Fibroblast of lung (primary cell): ENCODE measurements around the gene ULBP1. TPM values are rescaled to one million over a fixed set of nuclear protein-coding genes. Genes with fewer than 3 reads are reported as not detected.

Experiments used
- DNase-seq, 2 donors: peaks; one replicate each; pipeline versions ENCODE4 v3.0.0 to v3.0.0-alpha.2; 2010; ENCODE audit warnings: low read depth in 2 of 2
- H2AFZ ChIP-seq: 2 replicates; pipeline ENCODE4 v1.5.1; 2012; ENCODE audit warnings: low read length, control low read depth, inconsistent platforms
- H3K27ac ChIP-seq: 2 replicates; pipeline ENCODE4 v1.5.1; 2011; ENCODE audit warnings: low read length, control low read depth; ENCODE audit not compliant: insufficient read depth
- H3K27me3 ChIP-seq: 2 replicates; pipeline ENCODE4 v1.5.1; 2011; ENCODE audit warnings: mild to moderate bottlenecking, low read length; ENCODE audit not compliant: control insufficient read depth, insufficient read depth
- H3K36me3 ChIP-seq: 2 replicates; pipeline ENCODE4 v1.5.1; 2011; ENCODE audit warnings: low read length; ENCODE audit not compliant: control insufficient read depth, insufficient read depth
- H3K4me1 ChIP-seq: 2 replicates; pipeline ENCODE4 v1.5.1; 2011; ENCODE audit warnings: low read length; ENCODE audit not compliant: control insufficient read depth, insufficient read depth; ENCODE audit errors: extremely low read depth
- H3K4me2 ChIP-seq: 2 replicates; pipeline ENCODE4 v1.5.1; 2011; ENCODE audit warnings: low read length, control low read depth; ENCODE audit not compliant: insufficient read depth; ENCODE audit errors: extremely low read depth
- H3K4me3 ChIP-seq, 4 experiments: fragments of 200-600 bp in 1 of 4; sonication (generic) in 1 of 4; replicated peaks in 1 of 4; 2 replicates each; pipeline ENCODE4 v1.5.1; 2011 to 2016; ENCODE audit warnings: low read length in 4 of 4, low read depth in 3 of 4, mild to moderate bottlenecking in 3 of 4, control low read depth in 2 of 4, inconsistent platforms in 1 of 4, mixed read lengths in 1 of 4; ENCODE audit not compliant: insufficient read depth in 1 of 4; ENCODE audit errors: control extremely low read depth in 1 of 4
- H3K79me2 ChIP-seq: 2 replicates; pipeline ENCODE4 v1.5.1; 2012; ENCODE audit warnings: mild to moderate bottlenecking, low read length, inconsistent platforms; ENCODE audit not compliant: control insufficient read depth, insufficient read depth
- H3K9ac ChIP-seq: 2 replicates; pipeline ENCODE4 v1.5.1; 2011; ENCODE audit warnings: mild to moderate bottlenecking, low read length, control low read depth; ENCODE audit not compliant: insufficient read depth
- H3K9me3 ChIP-seq: 2 replicates; pipeline ENCODE4 v1.5.1; 2012; ENCODE audit warnings: low read depth, low read length; ENCODE audit not compliant: control insufficient read depth, insufficient read depth
- H4K20me1 ChIP-seq: 2 replicates; pipeline ENCODE4 v1.5.1; 2011; ENCODE audit warnings: low read length; ENCODE audit not compliant: control insufficient read depth, insufficient read depth; ENCODE audit errors: extremely low read depth
- CTCF ChIP-seq, 2 donors: IDR thresholded peaks in 1 of 2; conservative IDR thresholded peaks in 1 of 2; 1 replicate in 1 of 2; 2 replicates in 1 of 2; pipeline ENCODE4 v1.5.1; 2011 to 2012; ENCODE audit warnings: low read length in 2 of 2, control low read depth in 1 of 2, inconsistent platforms in 1 of 2, low read depth in 1 of 2, mild to moderate bottlenecking in 1 of 2
- EZH2 ChIP-seq: IDR thresholded peaks from 2 replicates; pipeline ENCODE4 v1.5.1; 2012; ENCODE audit warnings: low read length, control low read depth, mild to moderate bottlenecking; ENCODE audit errors: missing control alignments
- polyA plus RNA-seq, 2 donors: library from polyadenylated mRNA; depleted of rRNA in 1 of 2; stranded (reverse) in 1 of 2; unstranded in 1 of 2; fragments of >200 nt; gene quantifications; 2 replicates each; pipeline ENCODE4 v1.2.1, GENCODE V29; 2011 to 2012; ENCODE audit warnings: missing spikeins in 1 of 2
- total RNA-seq: library from RNA; depleted of rRNA; stranded (reverse); fragments of >200 nt; gene quantifications from 2 replicates; pipeline ENCODE4 v1.2.1, GENCODE V29; 2014

ULBP1 gene
- total and polyA plus RNA-seq, 2 donors (not counting 1 experiment from before 2014, with no cell fraction given): 0.83 to 1.1 TPM

- peak overlapping the region; percentile 41 to 77 (median 69) for H3K4me3 ChIP-seq
- TF ChIP-seq CTCF (conservative IDR thresholded peaks at IDR 0.05 in 1 of 2, IDR thresholded peaks at IDR 0.05 in 1 of 2; ENCODE audit: low read depth in 1 of 2, low read length in 2 of 2) (no peak), EZH2 (no peak)
- no peak overlapping the region for H3K9ac ChIP-seq
- peak overlapping the region; percentile 71 for H2AFZ ChIP-seq
- H3K79me2 ChIP-seq: no peaks in the 10 kb centered on the region
- no peaks in the 10 kb centered on the region for H3K27me3 ChIP-seq
- peak overlapping the region; percentile 79 for H3K4me2 ChIP-seq
- H3K36me3 ChIP-seq: no peaks in the 10 kb centered on the region
- H4K20me1 ChIP-seq: no peaks in the 10 kb centered on the region
- H3K9me3 ChIP-seq: no peaks in the 10 kb centered on the region
- no peak overlapping the region for H3K27ac ChIP-seq
- no peak for DNase-seq
- H3K4me1 ChIP-seq: peaks cover 6% of the 10 kb centered on the region
Measured at GRCh38 chr6:149923327-149923986, 40.3 kb upstream of the ULBP1 start.

- H4K20me1 ChIP-seq: no peaks in the 10 kb centered on the region
- H3K79me2 ChIP-seq: no peaks in the 10 kb centered on the region
- no peak overlapping the region for H3K27ac ChIP-seq
- no peak overlapping the region for H3K4me2 ChIP-seq
- no peak for DNase-seq
- H3K9ac ChIP-seq: no peak overlapping the region
- H2AFZ ChIP-seq: no peak overlapping the region
- peaks cover 6% of the 10 kb centered on the region for H3K4me1 ChIP-seq
- no peak overlapping the region for H3K4me3 ChIP-seq
- peaks cover 5% of the 10 kb centered on the region for H3K27me3 ChIP-seq
- TF ChIP-seq EZH2 (no peak), CTCF (conservative IDR thresholded peaks at IDR 0.05 in 1 of 2, IDR thresholded peaks at IDR 0.05 in 1 of 2; ENCODE audit: low read depth in 1 of 2, low read length in 2 of 2) (no peak)
- H3K36me3 ChIP-seq: no peaks in the 10 kb centered on the region
- no peaks in the 10 kb centered on the region for H3K9me3 ChIP-seq
Measured at GRCh38 chr6:149924206-149924932, 39.4 kb upstream of the ULBP1 start.

- H4K20me1 ChIP-seq: no peaks in the 10 kb centered on the region
- H3K9me3 ChIP-seq: no peaks in the 10 kb centered on the region
- no peak overlapping the region for H3K9ac ChIP-seq
- H3K79me2 ChIP-seq: no peaks in the 10 kb centered on the region
- no peak overlapping the region for H3K27ac ChIP-seq
- H3K27me3 ChIP-seq: peaks cover 9% of the 10 kb centered on the region
- no peak overlapping the region for H3K4me3 ChIP-seq
- no peak for TF ChIP-seq EZH2
- no peak for TF ChIP-seq CTCF (conservative IDR thresholded peaks at IDR 0.05 in 1 of 2, IDR thresholded peaks at IDR 0.05 in 1 of 2; ENCODE audit: low read depth in 1 of 2, low read length in 2 of 2)
- H3K4me1 ChIP-seq: peaks cover 6% of the 10 kb centered on the region
- no peak for DNase-seq
- H3K4me2 ChIP-seq: no peak overlapping the region
- no peaks in the 10 kb centered on the region for H3K36me3 ChIP-seq
- H2AFZ ChIP-seq: no peak overlapping the region
Measured at GRCh38 chr6:149924933-149925252, 38.9 kb upstream of the ULBP1 start.
